ENCODE data around the gene FMC1.
A peak's percentile ranks its signal among the peaks of the same experiment; 100 is the strongest.
"Not testable (repeated sequence)": the region's sequence is repeated elsewhere in the genome, so short reads cannot be mapped to it uniquely, and the experiment has no call there.

Gene FMC1

GRCh38 chr7:139341058-139341775, at the start of gene FMC1:
Gene FMC1, plus strand, starts transcription at chr7:139341337. Its CDS starts 48 bp downstream, at chr7:139341385.
- Histone ChIP-seq H3K4me1 (ENCODE audit: control insufficient read depth, insufficient read depth, low read length) (peaks cover 6% of the 10 kb centered on the region), H3K36me3 (ENCODE audit: control insufficient read depth, insufficient read depth, low read length) (no peaks in the 10 kb centered on the region), H3K4me3 (ENCODE audit: low read length) (peak within 1 kb of the TSS; percentile 91), H3K27me3 (ENCODE audit: control insufficient read depth, insufficient read depth, low read length) (no peaks in the 10 kb centered on the region), H3K27ac (ENCODE audit: low read depth, low read length) (peak within 1 kb of the TSS; percentile 95), H3K9ac (ENCODE audit: low read length) (peak within 1 kb of the TSS; percentile 95)

GRCh38 chr7:139292821-139293220, 48.3 kb upstream of the FMC1 start:
- Histone ChIP-seq H3K4me1 (ENCODE audit: control insufficient read depth, insufficient read depth, low read length) (no peaks in the 10 kb centered on the region), H3K4me3 (ENCODE audit: low read length) (no peak overlapping the region), H3K27me3 (ENCODE audit: control insufficient read depth, insufficient read depth, low read length) (no peaks in the 10 kb centered on the region), H3K27ac (ENCODE audit: low read depth, low read length) (no peak overlapping the region), H3K9ac (ENCODE audit: low read length) (no peak overlapping the region), H3K36me3 (ENCODE audit: control insufficient read depth, insufficient read depth, low read length) (peaks cover 19% of the 10 kb centered on the region)

GRCh38 chr7:139293534-139293933, 47.6 kb upstream of the FMC1 start:
- Histone ChIP-seq H3K27me3 (ENCODE audit: control insufficient read depth, insufficient read depth, low read length) (no peaks in the 10 kb centered on the region), H3K9ac (ENCODE audit: low read length) (no peak overlapping the region), H3K27ac (ENCODE audit: low read depth, low read length) (no peak overlapping the region), H3K4me1 (ENCODE audit: control insufficient read depth, insufficient read depth, low read length) (no peaks in the 10 kb centered on the region), H3K36me3 (ENCODE audit: control insufficient read depth, insufficient read depth, low read length) (peaks cover 17% of the 10 kb centered on the region), H3K4me3 (ENCODE audit: low read length) (no peak overlapping the region)

GRCh38 chr7:139294241-139294640, 46.9 kb upstream of the FMC1 start:
- Histone ChIP-seq H3K27me3 (ENCODE audit: control insufficient read depth, insufficient read depth, low read length) (no peaks in the 10 kb centered on the region), H3K27ac (ENCODE audit: low read depth, low read length) (no peak overlapping the region), H3K9ac (ENCODE audit: low read length) (no peak overlapping the region), H3K4me3 (ENCODE audit: low read length) (no peak overlapping the region), H3K4me1 (ENCODE audit: control insufficient read depth, insufficient read depth, low read length) (no peaks in the 10 kb centered on the region), H3K36me3 (ENCODE audit: control insufficient read depth, insufficient read depth, low read length) (peaks cover 17% of the 10 kb centered on the region)

- H3K4me3 ChIP-seq (ENCODE audit: low read length), result no peak overlapping the region
- peaks cover 17% of the 10 kb centered on the region for H3K36me3 ChIP-seq (ENCODE audit: control insufficient read depth, insufficient read depth, low read length)
- H3K27ac ChIP-seq (ENCODE audit: low read depth, low read length), result no peak overlapping the region
- H3K9ac ChIP-seq (ENCODE audit: low read length), result no peak overlapping the region
- H3K4me1 ChIP-seq (ENCODE audit: control insufficient read depth, insufficient read depth, low read length), result no peaks in the 10 kb centered on the region
- H3K27me3 ChIP-seq (ENCODE audit: control insufficient read depth, insufficient read depth, low read length), result no peaks in the 10 kb centered on the region
Observed at GRCh38 chr7:139294951-139295575, 46.1 kb upstream of the FMC1 start.

- peaks cover 17% of the 10 kb centered on the region for H3K36me3 ChIP-seq (ENCODE audit: control insufficient read depth, insufficient read depth, low read length)
- no peak overlapping the region for H3K9ac ChIP-seq (ENCODE audit: low read length)
- H3K27ac ChIP-seq (ENCODE audit: low read depth, low read length), result no peak overlapping the region
- no peaks in the 10 kb centered on the region for H3K4me1 ChIP-seq (ENCODE audit: control insufficient read depth, insufficient read depth, low read length)
- H3K27me3 ChIP-seq (ENCODE audit: control insufficient read depth, insufficient read depth, low read length), result no peaks in the 10 kb centered on the region
- H3K4me3 ChIP-seq (ENCODE audit: low read length), result no peak overlapping the region
Observed at GRCh38 chr7:139297795-139298194, 43.3 kb upstream of the FMC1 start.

GRCh38 chr7:139299296-139299695, 41.8 kb upstream of the FMC1 start:
- Histone ChIP-seq H3K4me3 (ENCODE audit: low read length) (no peak overlapping the region), H3K9ac (ENCODE audit: low read length) (no peak overlapping the region), H3K4me1 (ENCODE audit: control insufficient read depth, insufficient read depth, low read length) (no peaks in the 10 kb centered on the region), H3K27ac (ENCODE audit: low read depth, low read length) (no peak overlapping the region), H3K27me3 (ENCODE audit: control insufficient read depth, insufficient read depth, low read length) (no peaks in the 10 kb centered on the region), H3K36me3 (ENCODE audit: control insufficient read depth, insufficient read depth, low read length) (peaks cover 12% of the 10 kb centered on the region)

- Histone ChIP-seq H3K9ac (ENCODE audit: low read length) (no peak overlapping the region), H3K36me3 (ENCODE audit: control insufficient read depth, insufficient read depth, low read length) (peaks cover 8% of the 10 kb centered on the region), H3K4me1 (ENCODE audit: control insufficient read depth, insufficient read depth, low read length) (no peaks in the 10 kb centered on the region), H3K27ac (ENCODE audit: low read depth, low read length) (no peak overlapping the region), H3K27me3 (ENCODE audit: control insufficient read depth, insufficient read depth, low read length) (no peaks in the 10 kb centered on the region), H3K4me3 (ENCODE audit: low read length) (no peak overlapping the region)
Observed at GRCh38 chr7:139300390-139300789, 40.7 kb upstream of the FMC1 start.

GRCh38 chr7:139304517-139304916, 36.6 kb upstream of the FMC1 start:
- no peaks in the 10 kb centered on the region for H3K4me1 ChIP-seq (ENCODE audit: control insufficient read depth, insufficient read depth, low read length)

GRCh38 chr7:139317939-139318505, 23.1 kb upstream of the FMC1 start:
- H3K4me3 ChIP-seq (ENCODE audit: low read length), result no peak overlapping the region

More at GRCh38 chr7:139304517-139304916, 36.6 kb upstream of the FMC1 start:
- Histone ChIP-seq H3K4me3 (ENCODE audit: low read length) (no peak overlapping the region), H3K27ac (ENCODE audit: low read depth, low read length) (no peak overlapping the region), H3K36me3 (ENCODE audit: control insufficient read depth, insufficient read depth, low read length) (no peaks in the 10 kb centered on the region), H3K9ac (ENCODE audit: low read length) (no peak overlapping the region), H3K27me3 (ENCODE audit: control insufficient read depth, insufficient read depth, low read length) (no peaks in the 10 kb centered on the region)

GRCh38 chr7:139321071-139321745, 19.9 kb upstream of the FMC1 start:
- Histone ChIP-seq H3K27me3 (ENCODE audit: control insufficient read depth, insufficient read depth, low read length) (no peaks in the 10 kb centered on the region), H3K27ac (ENCODE audit: low read depth, low read length) (no peak overlapping the region), H3K36me3 (ENCODE audit: control insufficient read depth, insufficient read depth, low read length) (no peaks in the 10 kb centered on the region), H3K4me1 (ENCODE audit: control insufficient read depth, insufficient read depth, low read length) (no peaks in the 10 kb centered on the region), H3K9ac (ENCODE audit: low read length) (no peak overlapping the region), H3K4me3 (ENCODE audit: low read length) (no peak overlapping the region)

More at GRCh38 chr7:139317939-139318505, 23.1 kb upstream of the FMC1 start:
- Histone ChIP-seq H3K27ac (ENCODE audit: low read depth, low read length) (no peak overlapping the region), H3K4me1 (ENCODE audit: control insufficient read depth, insufficient read depth, low read length) (no peaks in the 10 kb centered on the region), H3K9ac (ENCODE audit: low read length) (no peak overlapping the region), H3K36me3 (ENCODE audit: control insufficient read depth, insufficient read depth, low read length) (no peaks in the 10 kb centered on the region), H3K27me3 (ENCODE audit: control insufficient read depth, insufficient read depth, low read length) (no peaks in the 10 kb centered on the region)

GRCh38 chr7:139324709-139325108, 16.4 kb upstream of the FMC1 start:
- H3K36me3 ChIP-seq (ENCODE audit: control insufficient read depth, insufficient read depth, low read length); H3K4me1 ChIP-seq (ENCODE audit: control insufficient read depth, insufficient read depth, low read length); H3K27ac ChIP-seq (ENCODE audit: low read depth, low read length); H3K4me3 ChIP-seq (ENCODE audit: low read length); H3K9ac ChIP-seq (ENCODE audit: low read length); H3K27me3 ChIP-seq (ENCODE audit: control insufficient read depth, insufficient read depth, low read length): not testable (repeated sequence)

All from rectal smooth muscle tissue (tissue), 1 donor.